IPS-18c (cell line): Measurements from ENCODE around the gene ATG16L1.
A peak's percentile ranks its signal among the peaks of the same experiment; 100 is the strongest.

Experiments
- H3K4me3 ChIP-seq: 2 replicates; pipeline ENCODE4 v1.7.0; 2013; ENCODE audit warnings: low read depth, mild to moderate bottlenecking, low read length, moderate library complexity; ENCODE audit not compliant: insufficient read depth
- H3K9me3 ChIP-seq: one replicate; pipeline ENCODE4 v1.6.1; 2013; ENCODE audit warnings: mild to moderate bottlenecking, low read length, moderate library complexity; ENCODE audit not compliant: control insufficient read depth, insufficient read depth

ATG16L1 gene

DNA sequence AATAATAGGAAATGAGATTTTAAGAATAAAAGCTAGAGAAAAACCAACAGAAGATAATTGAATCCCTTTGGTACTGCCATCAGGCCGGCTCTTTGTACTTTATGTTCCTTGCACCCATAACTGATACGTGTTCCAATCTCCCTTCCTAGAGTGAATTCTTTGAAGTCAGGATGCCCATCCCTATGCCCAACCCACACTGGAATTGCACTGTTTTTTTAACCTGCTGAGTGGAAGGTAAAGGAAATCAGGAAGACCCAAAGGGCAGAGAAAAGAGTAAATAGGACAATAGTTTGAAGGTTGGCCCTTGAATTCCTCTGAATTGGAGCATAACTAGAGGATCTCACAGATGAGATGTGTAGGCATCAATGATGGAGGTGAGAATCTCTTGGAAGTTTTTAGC is 4.4 kb upstream of the ATG16L1 start:
- peaks cover 2% of the 10 kb centered on the region for H3K9me3 ChIP-seq
- no peak overlapping the region for H3K4me3 ChIP-seq

DNA sequence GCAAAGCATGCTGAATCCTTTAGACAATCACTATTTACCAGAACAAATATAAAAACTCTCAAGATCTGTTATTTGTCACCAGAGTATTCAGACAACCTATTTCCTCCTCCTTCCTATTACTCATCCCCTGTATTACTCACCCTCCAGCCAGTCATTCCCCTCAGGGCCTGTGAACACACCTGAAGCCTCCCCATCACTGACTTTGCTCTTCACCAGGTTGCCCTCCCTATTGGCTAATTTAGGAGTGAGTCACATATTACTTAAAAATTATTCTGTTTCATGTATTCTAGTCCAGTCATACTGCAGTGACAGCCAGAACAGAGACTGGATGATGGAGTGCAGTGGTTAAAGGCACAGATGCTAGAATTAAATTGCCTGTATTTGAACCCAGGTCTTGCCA is 3.7 kb upstream of the ATG16L1 start:
- Histone ChIP-seq H3K4me3 (no peak overlapping the region), H3K9me3 (peaks cover 2% of the 10 kb centered on the region)

DNA sequence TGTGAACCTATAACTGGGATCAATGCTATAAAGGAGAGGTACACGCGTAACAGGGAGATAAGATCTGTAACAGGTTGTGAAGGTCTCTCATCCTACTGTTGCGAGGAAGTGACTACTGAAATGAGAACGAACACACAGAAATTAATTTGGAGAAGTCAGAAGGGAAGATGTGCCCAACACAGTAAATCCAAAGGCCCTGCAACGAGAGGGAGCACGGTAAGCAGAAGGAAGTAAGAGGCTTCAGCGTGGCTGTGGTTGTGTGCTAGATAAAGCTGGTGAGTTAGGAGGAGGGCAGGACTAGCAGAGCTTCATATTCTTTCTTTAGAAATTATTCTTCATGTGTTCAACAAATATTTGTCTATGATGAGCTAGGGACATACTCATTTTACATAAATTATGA is 2.5 kb upstream of the ATG16L1 start:
- H3K9me3 ChIP-seq, result peaks cover 2% of the 10 kb centered on the region
- H3K4me3 ChIP-seq, result no peak overlapping the region

DNA sequence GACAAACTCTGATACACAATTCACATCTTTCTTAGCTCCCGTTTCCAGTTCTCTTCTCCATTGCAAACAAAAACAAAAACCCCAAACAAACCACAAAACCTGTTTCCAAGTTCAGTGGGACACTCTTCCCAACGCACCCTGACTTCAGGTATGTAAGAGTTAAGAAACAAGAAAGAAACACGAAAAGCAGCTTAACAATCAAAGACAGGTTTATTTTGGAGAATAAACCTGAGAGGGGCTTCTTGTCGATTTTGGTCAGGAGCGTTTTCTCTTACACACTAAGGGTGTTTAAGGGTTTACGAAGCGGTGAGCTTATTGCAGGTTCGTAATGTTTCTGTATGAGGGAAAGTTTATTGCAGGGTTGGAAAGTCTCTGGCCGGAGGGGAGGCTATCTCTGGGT is 905 bp upstream of the ATG16L1 start:
- Histone ChIP-seq H3K9me3 (peaks cover 2% of the 10 kb centered on the region), H3K4me3 (no peak overlapping the region)

DNA sequence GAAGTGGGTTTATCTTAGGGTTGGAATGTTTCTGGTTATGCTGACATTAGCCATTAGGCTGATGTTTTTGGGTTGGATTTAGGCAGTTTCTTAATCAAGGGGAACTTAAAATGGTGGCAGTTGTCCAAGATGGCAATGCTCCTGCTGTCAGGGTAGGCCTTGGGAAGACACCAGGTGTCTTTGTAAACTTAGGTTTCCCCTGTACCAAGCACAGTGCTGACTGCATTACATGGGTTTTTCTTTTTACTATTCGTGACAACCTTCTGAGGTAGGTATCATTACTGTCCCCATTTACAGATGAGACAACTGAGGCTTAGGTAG is 528 bp upstream of the ATG16L1 start:
- Histone ChIP-seq H3K9me3 (peaks cover 2% of the 10 kb centered on the region), H3K4me3 (no peak overlapping the region)

DNA sequence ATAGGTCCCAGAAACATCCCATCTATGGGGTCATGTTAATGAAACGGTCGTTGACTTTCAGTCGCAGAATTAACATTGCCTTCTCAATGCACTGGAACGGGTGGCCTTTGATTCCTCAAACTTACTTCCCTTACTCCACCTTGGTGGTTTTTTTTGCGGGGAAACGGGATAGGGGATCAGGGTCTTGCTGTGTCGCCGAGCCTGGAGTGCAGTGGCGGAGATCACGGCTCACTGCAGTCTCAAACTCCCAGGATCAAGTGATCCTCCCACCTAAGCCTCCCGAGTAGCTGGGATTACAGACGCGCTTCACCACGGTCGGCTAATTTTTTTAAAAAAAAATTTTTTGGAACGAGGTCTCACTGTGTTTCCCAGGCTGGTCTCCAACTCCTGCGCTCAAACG is 754 bp downstream of the ATG16L1 start:
- H3K4me3 ChIP-seq, result peak overlapping the region; percentile 97
- peaks cover 2% of the 10 kb centered on the region for H3K9me3 ChIP-seq

DNA sequence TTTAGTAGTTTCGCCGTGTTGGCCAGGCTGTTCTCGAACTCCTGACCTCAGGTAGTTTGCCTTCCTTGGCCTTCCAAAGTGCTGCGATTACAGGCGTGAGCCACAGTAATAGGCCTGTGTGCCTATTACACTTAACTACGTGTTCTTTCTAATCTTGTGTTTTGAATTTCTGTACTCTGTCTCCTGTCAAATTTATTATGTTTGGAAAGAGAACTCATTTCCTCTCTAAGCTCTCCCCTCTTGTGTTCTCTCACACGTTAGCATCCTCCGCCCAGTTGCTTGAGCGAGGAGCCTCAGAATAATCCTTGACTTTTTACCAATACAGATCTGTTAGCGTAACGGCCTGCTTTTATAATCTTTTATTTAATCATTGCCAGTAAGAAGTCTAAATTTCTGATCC is 3.7 kb downstream of the ATG16L1 start:
- Histone ChIP-seq H3K4me3 (no peak overlapping the region), H3K9me3 (peaks cover 2% of the 10 kb centered on the region)

DNA sequence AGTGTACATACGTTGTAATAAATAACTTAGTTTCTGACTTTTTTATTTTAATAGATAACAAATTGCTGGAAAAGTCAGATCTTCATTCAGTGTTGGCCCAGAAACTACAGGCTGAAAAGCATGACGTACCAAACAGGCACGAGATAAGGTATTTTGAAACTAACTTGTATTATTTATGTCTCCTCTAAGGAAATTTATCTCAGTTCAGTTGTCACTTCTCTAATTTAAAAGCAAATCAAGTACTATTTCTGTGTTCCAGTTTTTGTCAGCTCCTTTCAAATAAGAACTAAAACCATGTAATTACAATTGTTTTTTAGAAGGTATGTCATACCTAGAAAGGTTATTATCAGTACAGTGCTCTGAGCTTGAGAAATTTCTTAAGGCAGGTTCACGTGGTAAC is 4.6 kb downstream of the ATG16L1 start:
- no peak overlapping the region for H3K4me3 ChIP-seq
- H3K9me3 ChIP-seq, result peaks cover 2% of the 10 kb centered on the region

DNA sequence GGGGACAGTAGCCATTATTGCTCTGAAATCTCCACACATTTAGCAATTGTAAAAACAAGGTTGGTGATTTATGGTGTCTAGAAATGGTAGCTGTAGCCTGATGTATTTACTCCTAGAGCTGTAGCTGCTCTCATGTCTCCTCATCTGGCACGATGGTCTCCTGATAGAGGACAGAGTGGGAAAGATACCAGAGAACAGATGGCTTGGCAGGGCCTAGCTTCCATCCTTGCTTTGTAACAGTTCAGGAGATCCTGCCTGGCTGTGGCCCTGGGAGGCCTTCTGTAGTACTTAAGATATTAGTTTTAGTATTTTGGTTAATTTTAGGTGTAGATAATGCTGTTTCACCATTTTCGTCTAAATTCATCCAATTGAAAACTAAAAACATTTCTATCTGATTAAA is 6.7 kb downstream of the ATG16L1 start:
- H3K4me3 ChIP-seq, result no peak overlapping the region
- H3K9me3 ChIP-seq, result no peaks in the 10 kb centered on the region

DNA sequence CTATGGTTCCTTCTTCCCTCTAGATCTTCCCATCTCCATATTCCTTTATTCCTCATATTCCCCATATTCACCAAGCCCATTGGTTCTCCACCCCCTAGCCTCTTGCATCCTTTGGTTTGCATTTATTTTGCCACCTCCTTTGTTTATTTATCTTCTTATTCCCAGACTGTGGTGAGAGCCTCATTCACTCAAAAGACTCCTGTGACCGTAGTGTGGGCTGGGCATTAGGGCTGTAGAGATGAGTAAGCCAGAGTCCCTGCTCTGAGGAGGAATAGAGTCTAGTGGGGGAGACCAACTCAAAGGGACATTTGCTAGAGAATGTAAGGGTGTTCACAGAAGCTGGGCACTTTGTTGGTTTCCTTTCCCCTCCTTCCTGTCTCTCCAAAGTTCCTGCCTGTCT is 8.3 kb downstream of the ATG16L1 start:
- Histone ChIP-seq H3K4me3 (no peak overlapping the region), H3K9me3 (no peaks in the 10 kb centered on the region)

DNA sequence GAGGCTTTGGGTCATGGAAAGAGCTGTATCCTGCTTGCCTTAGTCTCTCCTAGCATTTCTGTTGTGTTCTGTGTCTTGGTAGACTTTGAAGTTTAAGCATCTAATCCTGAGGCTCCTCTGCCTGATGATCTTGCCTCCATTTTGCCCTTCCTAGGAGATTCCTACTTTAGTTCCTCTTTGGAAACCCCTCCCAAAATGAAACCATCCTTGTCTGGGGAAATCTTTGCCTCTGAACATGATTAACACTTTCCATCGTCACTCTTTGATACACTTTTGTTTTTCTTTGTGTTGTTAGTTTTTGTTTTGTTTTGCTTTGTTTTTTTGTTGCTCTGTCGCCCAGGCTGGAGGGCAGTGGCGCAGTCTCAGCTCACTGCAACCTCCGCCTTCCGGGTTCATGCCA is 9.2 kb downstream of the ATG16L1 start:
- H3K4me3 ChIP-seq, result no peak overlapping the region
- no peaks in the 10 kb centered on the region for H3K9me3 ChIP-seq

DNA sequence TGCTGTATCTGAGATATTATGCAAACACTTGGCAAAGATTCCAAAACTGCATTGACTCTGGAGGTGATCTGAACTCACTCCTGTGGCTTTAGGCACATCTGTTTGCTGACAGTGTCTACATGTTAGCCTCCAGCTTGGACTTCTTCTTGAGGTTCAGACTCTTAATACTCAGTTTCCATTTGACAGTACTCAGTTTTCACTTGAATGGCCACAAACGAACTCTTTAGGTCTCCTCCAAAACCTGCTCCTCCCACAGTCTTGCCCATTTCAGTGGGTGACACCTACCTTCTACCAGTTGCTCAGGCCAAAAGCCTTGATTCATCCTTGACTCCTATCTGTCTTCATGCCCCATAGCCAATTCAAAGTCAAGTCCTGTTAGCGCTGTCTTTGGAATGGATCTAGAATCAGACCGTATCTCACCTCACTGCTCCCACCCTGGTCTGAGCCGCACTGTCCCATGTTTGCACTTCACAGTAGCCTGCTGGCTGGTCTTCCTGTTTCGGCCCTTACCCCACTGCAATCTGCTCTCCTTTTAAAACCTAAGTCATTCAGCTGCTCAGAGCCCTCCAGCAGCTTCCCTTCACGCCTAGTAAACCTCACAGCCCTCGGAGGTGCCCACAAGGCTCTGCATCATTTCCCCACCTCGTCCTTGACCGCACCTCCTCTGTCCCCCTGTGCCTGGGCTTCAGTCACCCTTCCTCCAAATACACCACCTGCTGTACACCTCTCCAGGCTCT is 10.5 kb downstream of the ATG16L1 start:
- Histone ChIP-seq H3K9me3 (no peaks in the 10 kb centered on the region), H3K4me3 (no peak overlapping the region)

DNA sequence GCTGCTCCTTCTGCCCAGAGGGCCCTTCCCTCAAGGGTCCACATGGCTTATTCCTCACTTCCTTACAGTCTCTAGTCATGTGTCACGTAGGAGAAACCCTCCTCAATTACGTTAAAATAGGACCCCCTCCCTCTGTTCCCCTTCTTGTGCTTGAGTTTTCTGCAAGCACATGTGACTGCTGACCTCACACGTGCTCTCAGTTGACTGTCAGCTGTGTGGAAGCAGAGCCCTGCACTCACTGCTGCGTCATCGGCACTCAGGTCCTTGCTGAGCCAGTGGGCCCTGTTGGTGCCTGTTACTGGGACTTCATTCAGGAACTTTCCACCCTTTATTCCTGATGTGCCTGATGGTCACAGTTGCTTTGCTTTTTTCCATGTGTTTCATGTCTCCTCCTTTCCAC is 11.1 kb downstream of the ATG16L1 start:
- no peaks in the 10 kb centered on the region for H3K9me3 ChIP-seq

DNA sequence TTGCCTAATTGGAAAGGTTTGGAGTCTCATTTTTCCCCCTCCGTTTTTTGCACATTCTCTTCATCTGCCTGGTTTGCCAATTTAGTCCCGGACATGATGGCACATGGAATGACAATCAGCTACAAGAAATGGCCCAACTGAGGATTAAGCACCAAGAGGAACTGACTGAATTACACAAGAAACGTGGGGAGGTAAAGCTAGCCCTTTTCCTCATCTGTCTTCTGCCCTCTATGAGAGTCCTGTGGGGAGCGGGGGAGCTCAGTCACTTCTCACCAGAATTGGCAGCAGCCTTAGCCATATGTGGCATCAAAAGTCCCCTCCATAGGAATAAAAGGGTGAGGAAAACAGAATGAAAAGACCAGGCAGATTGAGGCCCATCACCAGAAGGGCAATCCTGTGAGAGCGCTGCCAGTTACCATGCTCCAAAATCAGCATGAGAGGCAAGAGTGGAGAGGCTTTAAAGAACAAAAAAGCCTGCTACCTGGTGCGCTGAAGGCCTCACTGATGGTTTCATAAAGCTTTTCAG is 11.6 kb downstream of the ATG16L1 start:
- Histone ChIP-seq H3K9me3 (no peaks in the 10 kb centered on the region), H3K4me3 (no peak overlapping the region)

More for the DNA sequence above, 11.1 kb downstream of the ATG16L1 start:
- H3K4me3 ChIP-seq, result no peak overlapping the region

DNA sequence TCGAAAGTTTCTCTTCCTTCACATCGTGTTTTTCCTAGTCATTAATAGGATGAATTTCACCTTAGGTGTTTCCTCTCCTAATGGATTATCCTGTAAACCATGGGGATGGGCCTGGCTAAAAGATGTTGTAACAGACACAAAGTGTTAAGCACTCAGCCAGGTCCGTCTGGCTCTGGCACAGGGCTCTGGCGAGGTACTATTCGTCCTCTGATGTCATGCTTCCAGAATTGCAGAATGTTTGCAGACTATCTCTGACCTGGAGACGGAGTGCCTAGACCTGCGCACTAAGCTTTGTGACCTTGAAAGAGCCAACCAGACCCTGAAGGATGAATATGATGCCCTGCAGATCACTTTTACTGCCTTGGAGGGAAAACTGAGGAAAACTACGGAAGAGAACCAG is 13.2 kb downstream of the ATG16L1 start:
- Histone ChIP-seq H3K9me3 (no peaks in the 10 kb centered on the region), H3K4me3 (no peak overlapping the region)

DNA sequence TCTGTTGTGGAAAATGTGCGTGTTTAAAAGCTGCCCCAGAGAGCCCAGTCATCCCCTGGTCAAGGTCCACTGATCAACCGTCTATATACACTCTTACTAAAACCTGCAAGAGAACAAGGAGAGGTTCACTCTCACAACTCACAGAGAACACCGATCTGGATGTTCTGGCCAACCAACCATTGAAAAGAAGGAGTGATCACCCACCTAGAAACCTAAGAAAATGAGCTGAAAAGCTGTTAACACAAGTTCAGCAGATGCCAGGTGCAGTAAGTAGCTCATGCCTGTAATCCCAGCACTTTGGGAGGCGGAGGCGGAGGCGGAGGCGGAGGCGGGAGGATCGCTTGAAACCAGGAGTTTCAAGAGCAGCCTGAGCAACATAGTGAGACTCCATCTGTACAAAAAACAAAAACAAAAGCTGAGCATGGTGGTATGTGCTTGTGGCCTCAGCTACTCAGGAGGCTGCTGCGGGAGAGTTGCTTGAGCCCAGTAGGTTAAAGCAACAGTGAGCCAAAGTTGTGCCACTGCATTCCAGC is 14.5 kb downstream of the ATG16L1 start:
- Histone ChIP-seq H3K4me3 (no peak overlapping the region), H3K9me3 (no peaks in the 10 kb centered on the region)

DNA sequence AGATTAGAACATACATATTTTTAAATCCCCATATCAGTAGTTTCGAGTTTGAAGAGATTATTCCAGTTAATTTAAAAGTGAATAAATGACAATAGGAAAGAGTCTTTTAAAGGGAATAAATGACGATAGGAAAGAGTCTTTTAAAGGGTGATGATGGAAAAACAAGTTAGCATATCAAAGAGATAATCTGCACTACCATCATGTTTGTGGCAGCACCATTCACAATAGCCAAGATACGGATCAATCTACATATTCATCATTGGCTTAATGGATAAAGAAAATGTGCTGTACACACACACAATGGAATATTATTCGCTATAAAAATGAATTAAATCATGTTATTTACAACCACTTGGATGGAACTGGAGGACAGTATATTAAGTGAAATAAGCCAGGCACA is 15.0 kb downstream of the ATG16L1 start:
- Histone ChIP-seq H3K4me3 (no peak overlapping the region), H3K9me3 (no peaks in the 10 kb centered on the region)

DNA sequence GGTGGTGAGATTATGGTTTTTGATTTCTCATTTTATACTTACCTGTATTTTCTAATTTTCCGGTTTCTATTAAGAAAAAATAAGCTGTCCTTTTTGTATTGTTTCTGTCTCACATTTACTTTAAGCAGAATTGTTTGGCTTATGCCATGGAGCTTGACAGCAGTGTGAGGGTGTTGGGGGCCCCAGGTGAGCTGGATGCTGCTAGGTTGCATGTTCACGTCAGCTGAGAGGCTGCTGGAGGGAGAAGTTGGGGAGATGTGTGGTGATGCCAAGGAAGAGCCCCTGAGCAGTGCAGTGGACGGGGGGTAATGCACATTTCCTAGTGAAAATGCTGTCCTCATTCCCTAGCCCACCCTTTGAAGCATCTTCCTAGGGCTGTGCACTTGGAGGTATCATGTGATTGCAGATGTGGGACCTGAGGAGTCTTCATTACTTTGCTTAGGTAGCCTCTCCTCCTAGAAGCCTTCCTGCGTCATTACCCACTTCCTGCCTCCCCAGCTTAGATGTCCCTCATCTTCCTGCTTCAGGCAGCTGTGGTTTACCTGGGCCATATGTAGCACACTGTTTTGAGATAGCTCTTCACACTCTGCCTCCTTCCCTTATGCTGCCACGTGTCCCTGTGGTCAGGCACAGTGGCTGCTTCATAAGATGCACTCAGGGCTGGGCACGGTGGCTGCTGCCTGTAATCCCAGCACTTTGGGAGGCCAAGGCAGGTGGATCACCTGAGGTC is 16.2 kb downstream of the ATG16L1 start:
- Histone ChIP-seq H3K4me3 (no peak overlapping the region), H3K9me3 (no peaks in the 10 kb centered on the region)
